GM21529 (cell line): ENCODE measurements around the gene XDH.

Experiments used
- ATAC-seq: cut with Tn5 transposase; IDR thresholded peaks from one replicate; pipeline ENCODE4 v1.9.1; 2021; ENCODE audit not compliant: unreplicated experiment

XDH gene

DNA sequence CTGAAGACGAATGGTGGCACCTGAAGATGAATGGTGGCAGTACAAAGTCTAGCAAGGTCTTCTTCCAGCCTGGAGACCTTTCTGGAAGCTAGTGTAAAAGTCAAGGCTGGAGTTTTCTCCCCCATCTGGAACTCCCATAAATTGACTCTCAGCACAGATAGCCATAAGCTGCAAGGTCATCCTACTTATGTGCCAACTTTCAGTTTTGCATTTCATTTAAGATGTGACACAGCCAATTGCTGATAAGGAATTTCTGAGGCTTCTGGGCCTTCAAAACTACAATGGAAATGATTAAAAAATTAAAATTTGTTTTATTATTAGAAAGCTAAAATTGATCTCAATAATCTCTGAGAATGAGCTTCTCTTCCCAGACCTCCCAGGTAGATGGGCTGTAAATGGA is 10.2 kb downstream of the XDH start:
- ATAC-seq, result no peak

- no peak for ATAC-seq
Observed at GRCh38 chr2:31402388-31402787, 12.2 kb downstream of the XDH start.

GRCh38 chr2:31401580-31401979 is 13.0 kb downstream of the XDH start:
- ATAC-seq, result no peak

DNA sequence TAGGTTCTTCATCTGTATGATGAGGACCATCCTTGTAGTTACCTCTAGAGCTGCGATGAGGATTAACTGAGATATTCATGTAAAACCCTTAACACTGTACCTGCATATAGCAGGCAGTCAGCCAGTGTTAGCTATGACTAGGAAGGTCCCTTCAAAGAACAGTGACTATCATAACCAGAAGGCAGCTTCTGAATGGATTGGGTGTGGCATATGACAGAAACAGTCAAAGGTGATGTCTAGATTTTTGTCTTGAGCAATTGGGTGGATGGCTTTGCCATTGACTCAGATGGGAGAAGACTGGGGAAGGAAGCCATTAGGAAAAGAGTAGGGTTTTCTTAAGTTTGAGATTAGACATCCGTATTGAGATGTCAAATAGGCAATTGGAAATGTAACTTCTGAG is 15.7 kb downstream of the XDH start:
- ATAC-seq, result no peak

DNA sequence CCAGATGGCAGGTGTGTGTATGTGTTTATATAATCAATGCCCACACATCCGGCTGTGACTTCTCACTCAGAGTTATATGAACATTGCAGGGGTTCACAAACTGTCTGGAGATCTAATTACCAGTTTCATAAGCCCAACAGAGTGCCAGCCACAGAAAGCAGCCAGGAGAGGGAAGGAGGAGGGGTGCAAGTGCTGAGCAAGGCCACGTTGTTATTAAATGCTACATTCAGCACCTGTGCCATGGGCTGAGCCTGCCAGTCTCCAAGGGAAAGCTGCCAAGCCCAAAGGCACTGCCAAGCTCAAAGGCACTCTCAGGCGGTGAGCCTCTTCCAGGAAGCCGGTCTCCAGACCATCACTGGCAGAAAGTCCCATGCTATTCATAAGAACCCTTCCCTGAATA is 17.4 kb downstream of the XDH start:
- ATAC-seq, result no peak

- ATAC-seq, result no peak
Observed at GRCh38 chr2:31390324-31390723, 24.2 kb downstream of the XDH start.

- ATAC-seq, result no peak
Observed at GRCh38 chr2:31388736-31389135, 25.8 kb downstream of the XDH start.

DNA sequence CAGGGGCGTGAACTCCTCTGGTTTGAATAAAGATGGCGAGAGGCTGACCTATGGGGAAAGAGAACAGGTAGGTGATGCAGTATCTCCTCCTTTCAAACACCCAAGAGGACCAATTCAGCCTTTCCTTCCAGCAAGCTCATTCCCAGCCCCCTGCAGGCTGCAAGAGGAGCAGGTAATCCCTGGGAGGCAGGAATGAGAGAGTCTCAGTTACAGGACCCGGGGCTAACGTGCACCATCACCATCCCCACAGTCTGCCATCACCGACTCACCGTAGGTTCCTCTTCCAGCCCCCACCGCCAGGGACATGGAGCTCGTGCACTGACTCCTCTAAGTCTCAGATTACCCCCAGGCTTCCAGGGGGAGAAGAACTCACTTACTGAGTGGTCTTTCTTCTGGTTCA is 26.7 kb downstream of the XDH start:
- no peak for ATAC-seq

DNA sequence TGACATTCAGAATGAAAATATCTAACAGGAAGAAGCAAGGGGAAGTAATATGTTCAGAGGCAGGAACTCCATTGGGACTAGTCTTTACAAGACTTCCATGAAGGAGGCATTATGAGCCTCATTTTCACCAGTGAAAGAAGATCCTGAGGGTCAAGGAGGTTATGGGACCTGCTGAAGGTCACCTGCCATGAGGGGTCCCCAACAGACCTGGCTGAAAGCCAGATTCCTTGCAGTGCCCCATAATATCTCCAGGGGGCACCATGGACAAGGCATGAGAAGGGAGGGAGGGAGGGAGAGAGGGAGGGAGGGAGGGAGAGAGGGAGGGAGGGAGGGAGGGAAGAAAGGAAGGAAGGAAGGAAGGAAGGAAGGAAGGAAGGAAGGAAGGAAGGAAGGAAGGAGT is 27.9 kb downstream of the XDH start:
- ATAC-seq, result no peak

DNA sequence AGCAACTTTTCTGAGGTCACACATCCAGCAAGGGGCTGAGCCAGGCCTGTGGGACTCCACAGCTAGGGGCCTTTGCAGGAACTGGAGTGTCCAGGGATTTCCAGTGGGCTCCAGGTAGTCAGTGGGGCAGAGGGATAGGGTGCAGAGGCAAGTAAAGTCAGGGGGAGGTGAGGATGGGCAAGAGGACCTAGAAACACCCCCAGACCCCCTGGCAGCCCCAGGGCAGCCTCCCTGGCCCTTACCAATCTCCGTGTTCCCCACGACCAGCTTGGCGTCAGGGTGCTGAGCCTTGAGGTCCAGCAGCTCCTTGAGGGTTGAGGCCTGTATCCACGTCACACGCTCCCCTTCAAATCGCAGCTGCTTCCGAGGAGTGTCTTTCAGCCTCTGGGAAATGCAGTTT is 28.4 kb downstream of the XDH start:
- ATAC-seq, result no peak

DNA sequence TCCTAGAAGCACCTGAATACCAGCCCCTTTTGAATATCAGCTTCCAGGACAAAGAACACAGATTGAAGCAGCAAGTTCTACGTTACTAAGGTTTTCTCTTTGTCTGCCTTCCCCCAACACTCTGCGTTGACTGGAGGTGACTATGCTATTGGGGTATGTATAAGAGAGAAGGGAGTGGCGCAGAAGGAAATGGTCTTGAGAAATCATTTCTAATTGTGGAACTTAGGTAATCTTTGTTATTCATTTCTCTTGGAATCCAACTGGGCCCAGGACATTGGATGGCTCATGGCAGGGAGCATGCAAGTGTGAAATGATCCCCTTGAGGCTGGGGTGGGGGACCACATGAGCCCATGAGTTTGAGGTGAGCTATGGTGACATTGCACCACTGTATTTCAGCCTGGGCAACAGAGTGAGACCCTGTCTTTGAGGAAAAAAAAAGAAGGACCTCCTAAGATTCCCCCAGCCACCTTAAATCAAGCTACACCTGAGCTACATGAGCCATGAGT is 29.7 kb downstream of the XDH start:
- no peak for ATAC-seq

GRCh38 chr2:31384351-31384750 is 30.2 kb downstream of the XDH start:
- ATAC-seq, result peak; percentile 65

- ATAC-seq, result no peak
Observed at GRCh38 chr2:31383471-31384153, 30.9 kb downstream of the XDH start.

GRCh38 chr2:31382452-31383120 is 32.0 kb downstream of the XDH start:
- ATAC-seq, result no peak

- no peak for ATAC-seq
Observed at GRCh38 chr2:31381601-31382000, 32.9 kb downstream of the XDH start.

- ATAC-seq, result no peak
Observed at GRCh38 chr2:31380243-31380642, 34.3 kb downstream of the XDH start.

GRCh38 chr2:31379747-31380146 is 34.8 kb downstream of the XDH start:
- no peak for ATAC-seq

DNA sequence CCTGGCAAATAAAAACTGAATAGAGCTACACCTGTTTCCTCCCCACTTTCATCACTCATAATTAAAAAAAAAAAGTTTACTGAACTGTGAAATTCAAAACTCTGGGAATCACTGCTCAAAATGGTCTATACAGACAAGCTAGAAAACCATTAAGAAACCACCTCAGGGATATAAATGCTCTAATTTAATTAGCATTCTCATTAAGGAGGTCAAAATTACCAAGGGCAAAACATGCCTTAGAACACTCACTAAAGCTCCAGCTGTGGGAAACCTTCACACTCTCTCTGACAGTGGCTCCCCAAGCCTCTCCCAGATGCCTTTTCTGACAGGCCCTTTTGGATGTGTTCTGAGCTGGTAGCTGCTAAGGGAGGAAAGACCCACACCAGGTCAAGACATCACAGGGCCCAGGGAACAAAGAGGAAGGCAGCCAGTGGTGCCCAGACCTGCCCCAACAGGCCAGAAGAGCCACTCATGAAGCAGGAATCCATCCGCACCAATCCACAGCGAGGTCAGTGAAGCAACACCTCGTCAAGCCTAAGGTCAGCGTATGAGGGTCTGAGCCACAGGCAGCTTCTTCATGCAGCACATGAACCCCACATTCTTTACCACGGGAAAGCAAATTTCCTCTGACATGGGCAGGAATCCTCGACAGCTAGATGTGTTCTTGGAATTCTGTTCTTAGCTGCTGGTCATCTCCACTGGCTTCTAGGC is 35.6 kb downstream of the XDH start:
- ATAC-seq, result no peak

GRCh38 chr2:31378389-31378788 is 36.2 kb downstream of the XDH start:
- ATAC-seq, result no peak

DNA sequence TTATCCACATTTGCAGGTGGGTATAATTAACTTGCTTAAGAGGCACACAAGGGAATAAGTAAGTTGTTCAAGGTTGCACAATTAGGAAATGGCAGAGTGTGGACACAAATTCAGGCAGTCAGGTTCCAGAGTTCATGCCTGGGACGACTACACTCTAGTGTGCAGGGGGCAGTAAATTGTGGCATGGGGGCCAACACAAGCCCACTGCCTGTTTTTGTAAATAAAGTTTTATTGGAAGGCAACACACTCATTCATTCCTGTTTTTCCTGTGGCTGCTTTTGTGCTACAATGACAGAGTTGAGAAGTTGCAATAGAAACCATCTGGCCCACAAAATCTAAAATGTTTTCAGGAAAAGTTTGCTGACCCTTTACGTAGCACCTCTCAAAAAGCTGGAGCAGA is 41.4 kb downstream of the XDH start:
- ATAC-seq, result no peak

DNA sequence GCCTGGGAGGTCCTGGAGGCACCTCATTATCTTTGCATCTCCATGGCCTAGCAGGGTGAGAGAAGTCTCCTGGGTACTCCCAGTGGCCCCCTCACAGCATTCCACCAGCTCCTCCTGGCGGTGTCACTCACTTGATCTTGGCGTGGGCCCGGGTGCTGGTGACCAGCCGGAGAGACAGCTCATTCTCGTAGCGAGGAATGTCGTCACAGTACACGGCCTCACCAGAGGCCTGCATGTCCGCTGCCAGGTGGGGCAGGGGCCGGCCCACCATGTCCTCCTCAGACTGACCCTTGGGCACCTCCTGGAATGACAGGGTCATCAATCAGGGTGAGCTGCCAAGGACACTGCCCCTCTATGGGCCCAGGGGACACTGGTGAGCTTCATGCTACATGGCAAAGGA is 42.4 kb downstream of the XDH start:
- ATAC-seq, result no peak

DNA sequence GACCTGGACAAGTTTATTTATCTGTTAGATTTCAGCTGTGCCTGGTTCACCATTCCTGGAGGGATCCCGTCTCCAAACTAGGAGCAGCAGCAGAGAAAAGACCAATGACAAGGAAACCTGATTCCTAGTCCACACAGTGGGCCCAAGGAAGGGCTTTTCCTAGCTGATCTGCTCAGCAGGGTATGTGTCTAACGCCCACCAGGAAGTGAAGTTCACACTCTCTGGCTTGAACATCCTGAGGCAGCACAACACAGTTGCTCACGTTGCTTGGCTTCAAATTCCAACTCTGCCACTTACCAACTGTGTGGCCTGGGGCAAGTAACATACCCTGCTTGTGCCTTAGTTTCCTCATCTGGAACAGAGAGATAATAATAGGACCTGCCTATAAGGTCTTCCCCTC is 42.9 kb downstream of the XDH start:
- no peak for ATAC-seq
